GM18511 (cell line): Measurements from ENCODE around the gene KCTD16.

Experiments
- ATAC-seq: cut with Tn5 transposase; IDR thresholded peaks from one replicate; pipeline ENCODE4 v1.9.1; 2021; ENCODE audit warnings: mild to moderate bottlenecking, moderate library complexity; ENCODE audit not compliant: unreplicated experiment

KCTD16 gene

GRCh38 chr5:144281784-144282183 lies 111.1 kb downstream of the KCTD16 start:
- ATAC-seq = no peak

- ATAC-seq = no peak
Observed at GRCh38 chr5:144284036-144284435, 113.4 kb downstream of the KCTD16 start.

- no peak for ATAC-seq
Observed at GRCh38 chr5:144284931-144285502, 114.3 kb downstream of the KCTD16 start.

- ATAC-seq = no peak
Observed at GRCh38 chr5:144289277-144289676, 118.6 kb downstream of the KCTD16 start.

- ATAC-seq = no peak
Observed at GRCh38 chr5:144292029-144292428, 121.4 kb downstream of the KCTD16 start.

- ATAC-seq = no peak
Observed at GRCh38 chr5:144295284-144295683, 124.6 kb downstream of the KCTD16 start.

- ATAC-seq = no peak
Observed at GRCh38 chr5:144297081-144297480, 126.4 kb downstream of the KCTD16 start.

- ATAC-seq = no peak
Observed at GRCh38 chr5:144298658-144299057, 128.0 kb downstream of the KCTD16 start.

GRCh38 chr5:144304688-144305087 lies 134.0 kb downstream of the KCTD16 start:
- no peak for ATAC-seq

GRCh38 chr5:144307736-144308135 lies 137.1 kb downstream of the KCTD16 start:
- no peak for ATAC-seq

- no peak for ATAC-seq
Observed at GRCh38 chr5:144308174-144308573, 137.5 kb downstream of the KCTD16 start.

GRCh38 chr5:144308906-144309670 lies 138.4 kb downstream of the KCTD16 start:
- no peak for ATAC-seq

- no peak for ATAC-seq
Observed at GRCh38 chr5:144310621-144311020, 139.9 kb downstream of the KCTD16 start.

GRCh38 chr5:144313147-144313726 lies 142.6 kb downstream of the KCTD16 start:
- no peak for ATAC-seq

GRCh38 chr5:144315026-144315425 lies 144.4 kb downstream of the KCTD16 start:
- ATAC-seq = no peak

- no peak for ATAC-seq
Observed at GRCh38 chr5:144315994-144316634, 145.4 kb downstream of the KCTD16 start.

- ATAC-seq = no peak
Observed at GRCh38 chr5:144318011-144318410, 147.3 kb downstream of the KCTD16 start.

GRCh38 chr5:144318460-144318859 lies 147.8 kb downstream of the KCTD16 start:
- ATAC-seq = no peak

- ATAC-seq = no peak
Observed at GRCh38 chr5:144323181-144323580, 152.5 kb downstream of the KCTD16 start.

- ATAC-seq = no peak
Observed at GRCh38 chr5:144325532-144325931, 154.9 kb downstream of the KCTD16 start.

GRCh38 chr5:144328494-144328893 lies 157.8 kb downstream of the KCTD16 start:
- ATAC-seq = no peak

GRCh38 chr5:144328980-144329379 lies 158.3 kb downstream of the KCTD16 start:
- no peak for ATAC-seq
